Measurements from ENCODE around the gene PDCD6IP. TPM values are rescaled to one million over a fixed set of nuclear protein-coding genes. Genes with fewer than 3 reads are reported as not detected.
A peak's percentile ranks its signal among the peaks of the same experiment; 100 is the strongest.
"Not testable (repeated sequence)": the region's sequence is repeated elsewhere in the genome, so short reads cannot be mapped to it uniquely, and the experiment has no call there.

PDCD6IP gene
- total and polyA plus RNA-seq, 10 donors = 30.5 to 265 (median 175) TPM

DNA sequence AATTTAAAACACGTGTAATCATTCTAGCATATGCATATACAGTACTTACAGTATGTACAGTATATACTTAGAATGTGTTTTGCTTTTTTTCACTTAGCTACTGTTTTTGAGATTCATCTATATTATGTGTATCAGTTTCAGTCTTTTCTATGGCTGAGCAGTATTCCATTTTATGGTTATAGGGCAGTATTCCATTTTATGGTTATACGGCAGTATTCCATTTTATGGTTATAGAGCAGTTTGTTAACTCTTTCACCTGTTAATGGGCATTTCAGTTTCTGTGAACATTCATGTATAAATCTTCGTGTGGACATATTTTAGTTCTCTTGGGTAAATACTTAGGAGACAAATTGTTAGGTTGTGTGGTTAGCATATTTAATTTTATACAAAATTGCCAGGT is 40.9 kb downstream of the PDCD6IP start:
- Histone ChIP-seq H3K4me3 (no peak overlapping the region), H3K4me1 (peaks cover 0 to 10% (median 0%) of the 10 kb centered on the region in 6 donors), H3K9me3 (no peaks in the 10 kb centered on the region), H3K27ac (no peak overlapping the region), H3K27me3 (replicated peaks in 1 of 7) (no peaks in the 10 kb centered on the region), H3K36me3 (peaks cover 3 to 95% (median 55%) of the 10 kb centered on the region in 6 donors)
- 90 to 97% (median 93%) methylated on average over 3 of the region's 3 CpGs for WGBS, 5 donors
- DNase-seq = no peak
- intact Hi-C loops (cut with DNase I; ENCODE audit: low total_unique reads) = no loop called here
- TF ChIP-seq CTCF (IDR thresholded peaks at IDR 0.05 in 8 of 11, conservative IDR thresholded peaks at IDR 0.05 in 3 of 11) (no peak), POLR2A (IDR thresholded peaks at IDR 0.05) (no peak)

GRCh38 chr3:33840179-33840578 is 41.7 kb downstream of the PDCD6IP start:
- Histone ChIP-seq H3K27ac (no peak overlapping the region), H3K27me3 (replicated peaks in 1 of 7) (no peaks in the 10 kb centered on the region), H3K4me3 (no peak overlapping the region), H3K9me3 (no peaks in the 10 kb centered on the region), H3K36me3 (peaks cover 3 to 100% (median 63%) of the 10 kb centered on the region in 6 donors), H3K4me1 (peaks cover 0 to 1% (median 0%) of the 10 kb centered on the region in 6 donors)
- WGBS, 5 donors = 96 to 99% (median 98%) methylated on average over 2 of the region's 2 CpGs
- no peak for DNase-seq
- intact Hi-C loops (cut with DNase I; ENCODE audit: low total_unique reads) = no loop called here
- no peak for TF ChIP-seq POLR2AphosphoS5 (IDR thresholded peaks at IDR 0.05)
- TF ChIP-seq POLR2A (IDR thresholded peaks at IDR 0.05) = no peak
- no peak for TF ChIP-seq CTCF (IDR thresholded peaks at IDR 0.05 in 8 of 11, conservative IDR thresholded peaks at IDR 0.05 in 3 of 11)

GRCh38 chr3:33848624-33849347 is 50.4 kb downstream of the PDCD6IP start:
- intact Hi-C loops (cut with DNase I; ENCODE audit: low total_unique reads) = no loop called here
- Histone ChIP-seq H3K9me3 (no peaks in the 10 kb centered on the region), H3K4me3 (no peak overlapping the region), H3K4me1 (peaks cover 0 to 10% (median 0%) of the 10 kb centered on the region in 6 donors), H3K36me3 (peaks cover 0 to 95% (median 47%) of the 10 kb centered on the region in 6 donors), H3K27ac (peak overlapping the region in 1 of 8 donors; percentile 7), H3K27me3 (replicated peaks in 1 of 7) (no peaks in the 10 kb centered on the region)
- TF ChIP-seq POLR2AphosphoS5 (IDR thresholded peaks at IDR 0.05) = no peak
- TF ChIP-seq POLR2A (IDR thresholded peaks at IDR 0.05) = no peak
- no peak for TF ChIP-seq CTCF (IDR thresholded peaks at IDR 0.05 in 8 of 11, conservative IDR thresholded peaks at IDR 0.05 in 3 of 11)
- 72 to 76% (median 74%) methylated on average over 10 of the region's 10 CpGs for WGBS, 5 donors
- no peak for DNase-seq

DNA sequence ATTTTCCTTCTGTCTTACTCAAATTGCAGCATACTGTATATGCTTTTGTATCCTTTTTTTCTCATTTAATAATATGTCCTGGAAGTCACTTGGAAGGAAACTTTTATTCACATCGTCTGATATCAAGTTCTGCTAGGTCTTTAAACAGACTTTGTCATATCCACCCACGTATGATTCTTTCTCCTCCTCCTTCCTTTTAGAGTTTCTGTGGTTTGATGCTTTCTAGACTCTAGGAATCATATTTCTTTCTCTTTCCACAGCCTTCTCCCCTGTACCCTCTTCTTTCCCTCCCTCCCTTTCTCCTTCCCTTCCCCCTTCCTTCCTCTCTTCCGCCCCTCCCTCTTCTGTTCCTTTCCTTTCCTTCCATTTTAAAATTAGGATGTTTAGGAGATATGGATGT is 52.2 kb downstream of the PDCD6IP start:
- Histone ChIP-seq H3K36me3 (peaks cover 0 to 95% (median 43%) of the 10 kb centered on the region in 6 donors), H3K4me1 (peaks cover 0 to 17% (median 3%) of the 10 kb centered on the region in 6 donors)
- intact Hi-C loops (cut with DNase I; ENCODE audit: low total_unique reads); H3K9me3 ChIP-seq; H3K27me3 ChIP-seq (replicated peaks in 1 of 7); DNase-seq; H3K27ac ChIP-seq; H3K4me3 ChIP-seq: not testable (repeated sequence)
- 49 to 83% (median 64%) methylated on average over 2 to 3 of the region's 3 CpGs for WGBS, 5 donors

DNA sequence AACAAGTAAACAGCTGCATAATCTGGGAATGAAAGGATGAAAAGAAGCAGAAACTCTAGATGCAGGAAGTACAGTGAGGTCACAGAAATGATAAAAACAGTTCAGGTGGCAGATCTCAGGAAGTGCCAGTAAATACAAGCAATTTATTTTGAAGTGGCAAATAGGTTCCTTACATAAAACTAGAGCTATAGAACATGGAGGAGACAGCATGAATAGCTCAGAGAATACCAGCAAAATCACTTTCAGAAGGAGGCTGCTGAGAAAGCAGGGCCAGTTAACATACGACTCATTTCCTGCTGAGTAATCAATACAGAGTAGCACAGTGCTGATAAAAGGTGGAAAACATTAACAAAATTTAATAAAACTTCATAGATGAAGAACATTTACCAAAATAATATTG is 57.0 kb downstream of the PDCD6IP start:
- 43 to 54% (median 53%) methylated on average over 1 of the region's 1 CpG for WGBS, 5 donors

More for the DNA sequence above, 57.0 kb downstream of the PDCD6IP start:
- intact Hi-C loops (cut with DNase I; ENCODE audit: low total_unique reads); H3K27me3 ChIP-seq (replicated peaks in 1 of 7); H3K9me3 ChIP-seq; DNase-seq; H3K4me3 ChIP-seq: not testable (repeated sequence)
- Histone ChIP-seq H3K4me1 (peaks cover 0 to 15% (median 3%) of the 10 kb centered on the region in 6 donors), H3K27ac (peak overlapping the region in 2 of 8 donors; percentile 16 to 45), H3K36me3 (peaks cover 3 to 99% (median 64%) of the 10 kb centered on the region in 6 donors)
